Type B pancreatic cell (in vitro differentiated cells): Measurements from ENCODE around the gene POU6F1. TPM values are rescaled to one million over a fixed set of nuclear protein-coding genes. Genes with fewer than 3 reads are reported as not detected.
A peak's percentile ranks its signal among the peaks of the same experiment; 100 is the strongest.
"Not testable (repeated sequence)": the region's sequence is repeated elsewhere in the genome, so short reads cannot be mapped to it uniquely, and the experiment has no call there.

Experiments used
- DNase-seq: peaks from one replicate; pipeline ENCODE4 v3.0.0; 2021; ENCODE audit warnings: mixed read lengths; ENCODE audit not compliant: unreplicated experiment; ENCODE audit errors: extremely low spot score
- H3K27ac Mint-ChIP-seq: 2 replicates; pipeline ENCODE4 v1.8.0; 2021; ENCODE audit warnings: mild to moderate bottlenecking, mixed read lengths
- H3K27me3 Mint-ChIP-seq: 2 replicates; pipeline ENCODE4 v1.8.0; 2021; ENCODE audit warnings: mixed read lengths
- H3K36me3 Mint-ChIP-seq: 2 replicates; pipeline ENCODE4 v1.8.0; 2021; ENCODE audit warnings: mixed read lengths
- H3K4me1 Mint-ChIP-seq: one replicate; pipeline ENCODE4 v1.8.0; 2021; ENCODE audit warnings: mixed read lengths; ENCODE audit not compliant: unreplicated experiment
- H3K4me3 Mint-ChIP-seq: 2 replicates; pipeline ENCODE4 v1.8.0; 2021; ENCODE audit warnings: mild to moderate bottlenecking, mixed read lengths
- H3K9me3 Mint-ChIP-seq: 2 replicates; pipeline ENCODE4 v1.8.0; 2021; ENCODE audit warnings: mixed read lengths
- CTCF ChIP-seq: fragments of 200-600 bp; sonication (generic); conservative IDR thresholded peaks from 2 replicates; pipeline ENCODE4 v1.5.0; 2021; ENCODE audit warnings: antibody characterized with exemption, mild to moderate bottlenecking
- total RNA-seq: library from RNA; stranded (reverse); gene quantifications from 2 replicates; pipeline ENCODE4 v1.2.1, GENCODE V29; 2021; ENCODE audit warnings: low replicate concordance

POU6F1 gene
- total RNA-seq, 1 donor from 2014 or later: 6.6 TPM

- Mint-ChIP-seq H3K27ac (no peak overlapping the region), H3K9me3 (no peaks in the 10 kb centered on the region), H3K36me3 (no peaks in the 10 kb centered on the region), H3K4me1 (peaks cover 5% of the 10 kb centered on the region), H3K27me3 (no peaks in the 10 kb centered on the region), H3K4me3 (no peak overlapping the region)
- DNase-seq: no peak
- TF ChIP-seq CTCF: no peak
Measured at GRCh38 chr12:51225771-51226170, 7.9 kb upstream of the POU6F1 start.

GRCh38 chr12:51225234-51225633, 7.4 kb upstream of the POU6F1 start:
- Mint-ChIP-seq H3K27me3 (no peaks in the 10 kb centered on the region), H3K4me1 (peaks cover 5% of the 10 kb centered on the region), H3K36me3 (no peaks in the 10 kb centered on the region), H3K27ac (no peak overlapping the region), H3K9me3 (no peaks in the 10 kb centered on the region), H3K4me3 (no peak overlapping the region)
- DNase-seq: no peak
- TF ChIP-seq CTCF: no peak

GRCh38 chr12:51224625-51225024, 6.8 kb upstream of the POU6F1 start:
- no peaks in the 10 kb centered on the region for H3K9me3 Mint-ChIP-seq

GRCh38 chr12:51222461-51222860, 4.6 kb upstream of the POU6F1 start:
- peaks cover 17% of the 10 kb centered on the region for H3K4me1 Mint-ChIP-seq
- H3K9me3 Mint-ChIP-seq: no peaks in the 10 kb centered on the region
- no peak for TF ChIP-seq CTCF
- no peak overlapping the region for H3K4me3 Mint-ChIP-seq
- H3K27ac Mint-ChIP-seq: peak overlapping the region; percentile 4
- no peak for DNase-seq
- H3K27me3 Mint-ChIP-seq: no peaks in the 10 kb centered on the region
- no peaks in the 10 kb centered on the region for H3K36me3 Mint-ChIP-seq

More at GRCh38 chr12:51224625-51225024, 6.8 kb upstream of the POU6F1 start:
- H3K4me1 Mint-ChIP-seq: peaks cover 5% of the 10 kb centered on the region
- H3K4me3 Mint-ChIP-seq: no peak overlapping the region
- TF ChIP-seq CTCF: no peak
- H3K36me3 Mint-ChIP-seq: no peaks in the 10 kb centered on the region
- no peaks in the 10 kb centered on the region for H3K27me3 Mint-ChIP-seq
- no peak for DNase-seq
- H3K27ac Mint-ChIP-seq: no peak overlapping the region

GRCh38 chr12:51219857-51220256, 2.0 kb upstream of the POU6F1 start:
- peaks cover 15% of the 10 kb centered on the region for H3K4me1 Mint-ChIP-seq
- not testable (repeated sequence) for H3K27me3 Mint-ChIP-seq, DNase-seq, H3K4me3 Mint-ChIP-seq, H3K27ac Mint-ChIP-seq, H3K9me3 Mint-ChIP-seq, H3K36me3 Mint-ChIP-seq

- TF ChIP-seq CTCF: no peak
- Mint-ChIP-seq H3K27ac (peak overlapping the region; percentile 54), H3K4me3 (peak overlapping the region; percentile 66), H3K9me3 (no peaks in the 10 kb centered on the region), H3K4me1 (peaks cover 15% of the 10 kb centered on the region), H3K36me3 (peaks cover 4% of the 10 kb centered on the region), H3K27me3 (no peaks in the 10 kb centered on the region)
- DNase-seq: no peak
Measured at GRCh38 chr12:51219322-51219721, 1.5 kb upstream of the POU6F1 start.
